Testis (tissue), 2 donors: ENCODE measurements around the gene CTIF.

Experiments used
- POLR2A ChIP-seq: fragments of 450-650 bp; IDR thresholded peaks from one replicate; pipeline ENCODE4 v1.6.1; 2017; ENCODE audit warnings: antibody characterized with exemption, mild to moderate bottlenecking, moderate library complexity
- TF ChIP-seq, protein P1 (sequence below), 3 experiments: fragments of 450-650 bp in 2 of 3; fragments of 200-600 bp in 1 of 3; sonication (generic) in 1 of 3; IDR thresholded peaks; one replicate each; pipeline ENCODE4 v1.5.1; 2016 to 2019; ENCODE audit warnings: antibody characterized with exemption in 3 of 3, mild to moderate bottlenecking in 2 of 3, moderate library complexity in 1 of 3

DNA sequence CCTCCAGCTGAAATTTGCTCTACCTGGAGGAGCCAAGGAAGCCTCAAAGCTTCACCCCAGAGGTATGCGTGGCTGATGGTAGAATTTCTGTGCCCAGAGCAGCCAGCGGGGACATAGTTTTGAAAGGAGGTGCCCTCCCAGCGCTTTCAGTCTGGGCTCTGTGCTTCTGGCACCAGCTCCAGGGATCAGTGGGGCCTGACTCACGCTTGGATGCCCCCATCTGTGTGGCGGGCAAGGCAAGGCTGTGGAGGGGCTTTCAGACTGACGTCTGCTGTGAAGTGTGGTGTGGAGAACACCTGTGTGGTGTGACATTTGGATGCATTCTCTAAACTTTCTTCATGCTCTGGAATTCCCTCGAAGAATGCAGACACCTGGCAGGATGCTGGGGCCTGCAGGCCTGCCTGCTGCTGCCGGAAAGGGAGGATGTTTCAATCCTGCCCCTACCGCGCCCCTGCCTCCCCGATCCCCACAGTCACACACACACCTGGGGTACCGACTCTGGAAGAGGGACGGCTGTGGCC, 84.1 kb downstream of the CTIF start:
- TF ChIP-seq, protein P1, sequence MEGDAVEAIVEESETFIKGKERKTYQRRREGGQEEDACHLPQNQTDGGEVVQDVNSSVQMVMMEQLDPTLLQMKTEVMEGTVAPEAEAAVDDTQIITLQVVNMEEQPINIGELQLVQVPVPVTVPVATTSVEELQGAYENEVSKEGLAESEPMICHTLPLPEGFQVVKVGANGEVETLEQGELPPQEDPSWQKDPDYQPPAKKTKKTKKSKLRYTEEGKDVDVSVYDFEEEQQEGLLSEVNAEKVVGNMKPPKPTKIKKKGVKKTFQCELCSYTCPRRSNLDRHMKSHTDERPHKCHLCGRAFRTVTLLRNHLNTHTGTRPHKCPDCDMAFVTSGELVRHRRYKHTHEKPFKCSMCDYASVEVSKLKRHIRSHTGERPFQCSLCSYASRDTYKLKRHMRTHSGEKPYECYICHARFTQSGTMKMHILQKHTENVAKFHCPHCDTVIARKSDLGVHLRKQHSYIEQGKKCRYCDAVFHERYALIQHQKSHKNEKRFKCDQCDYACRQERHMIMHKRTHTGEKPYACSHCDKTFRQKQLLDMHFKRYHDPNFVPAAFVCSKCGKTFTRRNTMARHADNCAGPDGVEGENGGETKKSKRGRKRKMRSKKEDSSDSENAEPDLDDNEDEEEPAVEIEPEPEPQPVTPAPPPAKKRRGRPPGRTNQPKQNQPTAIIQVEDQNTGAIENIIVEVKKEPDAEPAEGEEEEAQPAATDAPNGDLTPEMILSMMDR (IDR thresholded peaks at IDR 0.05): no peak
- no peak for TF ChIP-seq POLR2A
